GM21737 (cell line): ENCODE data around the gene OCEL1.
A peak's percentile ranks its signal among the peaks of the same experiment; 100 is the strongest.
"Not testable (repeated sequence)": the region's sequence is repeated elsewhere in the genome, so short reads cannot be mapped to it uniquely, and the experiment has no call there.

Experiments used
- ATAC-seq: cut with Tn5 transposase; IDR thresholded peaks from one replicate; pipeline ENCODE4 v1.9.1; 2021; ENCODE audit warnings: mild to moderate bottlenecking, moderate library complexity; ENCODE audit not compliant: unreplicated experiment

OCEL1 gene

DNA sequence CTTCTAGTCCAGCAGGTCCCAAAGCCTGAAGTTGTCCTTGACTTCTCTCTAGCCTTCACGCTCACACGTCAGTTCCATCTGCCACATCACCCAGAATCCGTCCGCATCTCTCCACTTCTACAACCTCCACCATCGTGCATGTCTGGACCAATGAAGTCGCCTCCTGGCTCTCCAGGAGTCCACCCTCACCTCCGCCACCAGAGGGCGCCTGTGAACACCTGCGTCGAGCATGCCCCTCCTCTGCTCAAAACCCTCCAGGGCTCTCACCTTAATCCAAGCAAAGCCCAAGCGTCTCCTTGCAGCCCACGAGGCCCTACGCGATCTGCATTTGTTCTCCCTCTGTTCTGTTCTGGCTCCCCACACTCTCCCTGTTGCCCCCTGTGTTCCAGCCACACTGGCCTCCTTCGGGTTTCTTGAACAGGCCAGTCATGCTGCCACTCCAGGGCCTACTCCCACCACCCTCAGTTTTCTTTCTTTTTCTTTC is 34.9 kb downstream of the OCEL1 start:
- ATAC-seq, result peak; percentile 81

DNA sequence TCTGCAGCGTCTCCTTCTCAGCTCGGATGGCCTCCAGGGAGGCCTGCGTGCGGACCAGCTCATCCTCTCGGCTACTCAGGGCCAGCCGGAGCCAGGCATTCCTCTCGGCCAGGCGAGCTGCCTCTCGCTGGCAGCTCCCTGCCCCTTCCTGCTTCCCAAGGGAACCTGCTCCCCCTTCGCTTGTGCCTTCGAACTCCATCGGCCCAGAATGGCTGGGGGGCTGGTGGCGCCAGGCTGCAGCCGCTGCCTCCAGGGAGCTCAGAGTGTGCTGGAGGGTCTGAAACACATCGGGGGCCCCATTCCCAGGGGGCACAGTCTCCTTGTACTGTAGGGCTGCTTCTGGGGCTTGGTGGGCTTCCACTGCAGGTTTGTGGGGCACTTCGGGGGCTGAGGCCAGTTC is 36.5 kb downstream of the OCEL1 start:
- ATAC-seq, result no peak

DNA sequence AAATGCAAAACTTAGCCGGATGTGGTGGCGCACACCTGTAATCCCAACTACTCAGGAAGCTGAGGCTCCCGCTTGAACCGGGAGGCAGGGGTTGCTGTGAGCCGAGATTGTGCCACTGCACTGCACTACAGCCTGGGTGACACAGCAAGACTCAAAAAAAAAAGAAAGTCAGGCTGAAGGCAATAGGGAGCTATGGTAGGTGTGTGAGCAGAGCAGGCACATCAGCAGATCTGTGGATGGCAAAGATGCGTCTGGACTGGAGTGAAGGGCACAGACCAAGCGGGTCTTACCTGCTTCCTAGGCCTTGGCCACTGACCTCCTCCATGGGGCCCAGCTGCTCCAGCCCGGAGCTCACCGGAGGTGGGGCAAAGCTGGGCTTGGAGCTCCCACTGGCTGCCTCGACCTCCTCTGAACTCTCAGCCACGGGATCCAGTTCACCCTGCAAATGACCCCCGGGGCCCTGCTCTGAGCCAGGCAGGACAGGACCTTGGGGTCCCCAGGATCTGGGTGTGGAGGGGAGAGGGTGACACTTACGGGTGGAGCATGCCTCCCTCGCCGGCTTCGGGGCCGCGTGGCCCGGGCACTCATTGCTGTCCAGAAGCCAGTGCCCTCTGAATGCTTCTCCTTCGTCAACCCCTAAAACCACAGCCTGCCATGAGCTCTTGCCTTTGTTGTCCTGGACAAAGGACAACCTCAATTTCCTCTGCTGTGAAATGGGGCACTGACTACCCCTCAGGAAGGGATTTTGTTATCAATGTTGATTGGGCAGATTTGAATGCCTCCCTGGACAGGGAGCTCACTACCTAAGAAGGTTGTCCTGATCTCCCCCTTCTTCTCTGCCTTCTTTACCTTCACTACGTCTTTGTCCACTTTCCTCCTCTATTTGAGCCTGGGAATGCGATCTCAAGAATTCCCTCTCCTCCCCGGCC is 38.0 kb downstream of the OCEL1 start:
- ATAC-seq, result no peak

DNA sequence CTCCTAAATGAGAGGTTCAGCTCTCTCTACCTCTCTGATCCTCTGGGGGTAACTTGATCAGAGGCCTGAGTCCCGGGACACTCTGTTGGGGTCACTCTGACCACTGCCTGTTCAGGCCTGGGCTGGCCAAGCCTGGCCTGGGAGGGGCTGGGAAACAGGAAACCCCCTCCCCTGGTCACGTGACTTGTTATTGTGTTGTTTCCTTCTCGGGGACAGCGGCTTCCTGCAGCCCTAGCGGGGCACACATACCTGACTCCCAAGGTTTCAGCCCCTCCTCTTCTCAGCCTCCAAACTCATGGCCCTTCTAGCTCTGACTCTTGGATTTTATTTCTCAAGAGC is 38.6 kb downstream of the OCEL1 start, which contains the start of gene USHBP1:
Gene USHBP1, minus strand, starts transcription at position 105 of the 339 bp plus-strand sequence. CDS start 446 bp downstream, outside the sequence.
- no peak for ATAC-seq

DNA sequence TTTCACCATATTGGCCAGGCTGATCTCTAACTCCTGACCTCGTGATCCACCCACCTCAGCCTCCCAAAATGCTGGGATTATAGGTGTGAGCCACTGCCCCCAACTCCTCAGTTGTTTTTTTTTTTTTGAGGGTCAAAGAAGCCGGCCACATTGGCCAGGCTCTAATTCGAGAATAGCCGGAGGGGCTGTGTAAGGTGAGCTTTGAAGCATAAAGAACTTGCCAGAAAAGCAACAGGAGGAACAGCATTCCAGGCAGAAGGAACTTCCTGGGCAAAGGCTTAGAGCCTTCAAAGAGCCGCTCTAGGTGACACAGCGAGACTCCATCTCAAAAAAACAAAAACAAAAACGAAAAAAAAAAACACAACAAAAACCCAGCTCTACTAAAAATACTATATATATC is 40.0 kb downstream of the OCEL1 start:
- ATAC-seq, result no peak

DNA sequence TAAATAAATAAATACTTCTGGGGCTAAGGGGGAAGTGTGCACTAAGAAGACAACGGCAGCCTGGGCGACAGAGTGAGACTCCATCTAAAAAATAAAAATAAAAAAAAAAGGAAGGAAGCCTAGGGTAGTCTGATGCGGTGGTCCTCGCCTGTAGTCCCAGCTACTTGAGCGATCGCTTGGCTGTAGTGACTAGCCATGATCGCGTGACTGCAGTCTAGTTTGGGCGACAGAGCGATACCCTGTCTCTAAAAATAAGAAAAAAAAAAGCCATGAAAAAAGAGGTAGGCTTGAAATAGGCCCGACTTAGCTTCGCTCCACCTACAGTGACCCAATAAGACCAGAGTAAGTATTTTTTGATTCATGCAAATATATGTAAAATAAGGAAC is 40.6 kb downstream of the OCEL1 start:
- peak; percentile 4 for ATAC-seq

DNA sequence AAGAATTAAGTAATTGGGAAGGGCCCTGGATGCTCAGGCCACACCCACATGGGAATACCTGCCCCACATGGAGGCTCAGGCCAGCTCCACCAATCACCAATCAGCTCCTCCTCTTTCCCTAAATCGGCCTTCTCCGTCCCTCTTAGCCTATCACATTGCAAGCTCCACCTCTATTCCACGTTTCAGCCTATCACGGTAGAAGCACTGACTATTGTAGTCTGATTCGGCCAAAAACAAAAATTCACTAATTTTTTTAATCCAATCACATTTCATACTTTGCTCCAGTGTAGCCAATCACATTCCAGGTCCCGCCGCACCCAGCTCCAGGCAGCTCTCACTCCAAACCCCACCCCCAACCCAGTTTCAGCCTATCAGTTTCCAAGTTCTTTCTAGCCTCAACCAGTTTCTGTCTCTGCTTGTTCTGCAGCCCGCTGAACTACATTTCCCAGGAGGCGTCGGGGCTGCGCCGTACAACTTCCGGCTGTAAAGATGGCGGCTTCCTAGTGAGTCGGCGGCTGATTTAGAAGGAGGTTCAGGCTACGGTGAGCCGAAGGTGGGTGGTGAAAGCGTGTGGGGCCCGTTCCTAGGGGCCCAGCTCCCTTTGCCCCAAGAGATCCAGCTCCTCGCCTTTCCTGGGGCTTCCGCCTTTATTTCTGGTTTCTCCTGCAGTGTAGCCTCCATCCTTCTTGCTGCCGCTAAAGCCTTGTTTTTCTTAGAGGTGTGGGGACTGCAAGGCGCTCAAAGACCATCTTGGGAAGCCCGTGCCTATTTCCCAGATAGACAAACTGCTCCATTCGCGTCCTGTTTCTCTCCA is 41.2 kb downstream of the OCEL1 start, which contains the start of gene BABAM1:
Gene BABAM1, plus strand, starts transcription at position 469 of the 814 bp plus-strand sequence. CDS start 1,364 bp downstream, outside the sequence.
- peak; percentile 89 for ATAC-seq

DNA sequence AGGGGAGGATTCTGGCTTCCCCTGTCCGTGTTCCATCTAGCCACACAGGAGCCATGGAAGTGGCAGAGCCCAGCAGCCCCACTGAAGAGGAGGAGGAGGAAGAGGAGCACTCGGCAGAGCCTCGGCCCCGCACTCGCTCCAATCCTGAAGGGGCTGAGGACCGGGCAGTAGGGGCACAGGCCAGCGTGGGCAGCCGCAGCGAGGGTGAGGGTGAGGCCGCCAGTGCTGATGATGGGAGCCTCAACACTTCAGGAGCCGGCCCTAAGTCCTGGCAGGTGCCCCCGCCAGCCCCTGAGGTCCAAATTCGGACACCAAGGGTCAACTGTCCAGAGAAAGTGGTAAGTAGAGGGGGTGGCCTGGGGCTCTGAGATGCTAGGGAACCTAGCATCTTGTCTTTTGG is 42.7 kb downstream of the OCEL1 start:
- ATAC-seq, result no peak

DNA sequence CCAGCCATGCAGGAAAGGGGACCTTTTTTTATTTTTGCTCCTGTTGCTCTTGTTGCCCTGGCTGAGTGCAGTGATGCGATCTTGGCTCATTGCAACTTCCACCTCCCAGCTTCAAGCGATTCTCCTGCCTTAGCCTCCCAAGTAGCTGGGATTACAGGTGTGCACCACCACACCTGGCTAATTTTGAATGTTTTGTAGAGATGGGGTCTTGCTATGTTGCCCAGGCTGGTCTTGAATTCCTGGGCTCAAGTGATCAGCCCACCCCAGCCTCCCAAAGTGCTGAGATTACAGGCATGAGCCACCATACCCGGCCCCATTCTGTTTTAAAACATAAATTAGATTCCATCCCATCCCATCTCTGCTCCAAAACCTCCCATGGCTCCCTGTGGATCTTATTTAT is 48.9 kb downstream of the OCEL1 start:
- ATAC-seq, result not testable (repeated sequence)

DNA sequence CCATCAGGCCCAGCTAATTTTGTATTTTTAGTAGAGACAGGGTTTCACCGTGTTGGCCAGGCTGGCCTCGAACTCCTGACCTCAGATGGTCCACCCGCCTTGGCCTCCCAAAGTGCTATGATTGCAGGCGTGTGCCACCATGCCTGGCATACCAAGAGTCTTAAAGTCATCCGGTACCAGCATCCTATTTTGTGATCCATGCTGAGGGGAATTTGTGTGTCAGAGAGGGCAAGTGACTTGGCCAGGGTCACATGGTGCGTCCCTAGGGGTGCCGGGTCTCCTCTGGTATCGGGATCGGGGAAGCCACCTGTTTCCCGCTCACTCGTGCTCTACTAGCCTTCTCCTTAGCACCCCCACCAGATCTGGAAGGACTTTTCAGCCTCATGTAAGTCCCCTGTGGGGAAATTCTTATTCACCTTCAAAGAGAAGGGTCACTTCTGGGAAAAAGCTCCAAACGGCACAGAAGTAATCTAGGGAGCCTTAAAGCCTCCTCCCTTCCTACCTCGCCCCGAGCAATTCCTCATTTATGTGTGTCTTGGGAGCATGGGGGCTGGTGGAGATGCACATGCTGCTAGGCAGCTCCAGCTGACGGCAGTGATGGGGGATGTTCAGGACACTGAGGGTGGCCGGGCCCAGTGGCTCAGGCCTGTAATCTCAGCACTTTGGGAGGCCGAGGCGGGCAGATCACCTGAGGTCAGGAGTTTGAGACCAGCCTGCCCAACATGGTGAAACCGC is 49.6 kb downstream of the OCEL1 start:
- ATAC-seq, result no peak
